B cell (primary cell): ENCODE data around the gene DDR2.

Experiments used
- CTCF ChIP-seq: fragments of 200-600 bp; IDR thresholded peaks from one replicate; pipeline ENCODE4 v1.8.0; 2022; ENCODE audit warnings: antibody characterized with exemption, mild to moderate bottlenecking
- EZH2 ChIP-seq: IDR thresholded peaks from 2 replicates; pipeline ENCODE4 v1.6.1; 2012; ENCODE audit warnings: borderline replicate concordance, low read depth, mild to moderate bottlenecking, moderate library complexity, low read length; ENCODE audit not compliant: insufficient read depth, poor library complexity, severe bottlenecking

- TF ChIP-seq CTCF = no peak
- TF ChIP-seq EZH2 = no peak
These were observed 124.3 kb downstream of the DDR2 start for GRCh38 chr1:162756523-162756922.
